HG02759 (cell line): Measurements from ENCODE around the gene DDN.

Source experiments
- ATAC-seq: cut with Tn5 transposase; IDR thresholded peaks from one replicate; pipeline ENCODE4 v1.9.1; 2021; ENCODE audit warnings: mild to moderate bottlenecking, moderate library complexity; ENCODE audit not compliant: unreplicated experiment

Gene DDN

GRCh38 chr12:49032276-49032675 lies 33.1 kb upstream of the DDN start:
- no peak for ATAC-seq

DNA sequence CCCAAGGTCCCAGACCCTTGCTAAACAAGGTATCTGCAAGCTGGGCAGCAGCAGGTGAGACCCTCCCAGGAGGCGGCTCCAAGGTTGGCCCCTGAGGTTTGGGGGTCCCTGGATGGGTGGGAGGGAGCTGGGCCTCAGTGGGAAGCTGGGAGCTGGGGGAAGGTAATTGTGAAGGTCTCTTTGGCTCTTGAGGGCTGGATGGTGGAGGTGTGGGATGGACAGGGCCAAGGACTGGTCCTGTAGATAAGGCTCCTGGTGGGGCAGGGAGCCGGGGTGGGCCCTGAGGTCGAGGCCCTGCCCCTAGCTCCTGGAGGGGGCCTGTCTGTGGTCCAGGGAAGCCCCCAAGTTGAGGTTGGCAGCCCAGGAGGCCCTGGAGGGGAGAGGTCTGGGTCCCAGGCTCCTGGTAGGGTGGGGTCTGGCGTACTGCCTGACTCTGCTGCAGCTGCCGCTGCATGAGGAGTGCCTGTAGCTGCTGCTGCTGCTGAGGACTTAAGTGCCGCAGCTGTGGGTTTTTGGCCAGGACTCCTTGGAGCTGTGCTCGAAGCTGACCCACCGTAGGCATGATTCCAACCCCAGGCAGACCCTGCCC lies 32.5 kb upstream of the DDN start:
- ATAC-seq = no peak

GRCh38 chr12:49030714-49031572 lies 31.8 kb upstream of the DDN start:
- ATAC-seq = no peak

- no peak for ATAC-seq
These were observed 30.9 kb upstream of the DDN start for GRCh38 chr12:49030119-49030518.

DNA sequence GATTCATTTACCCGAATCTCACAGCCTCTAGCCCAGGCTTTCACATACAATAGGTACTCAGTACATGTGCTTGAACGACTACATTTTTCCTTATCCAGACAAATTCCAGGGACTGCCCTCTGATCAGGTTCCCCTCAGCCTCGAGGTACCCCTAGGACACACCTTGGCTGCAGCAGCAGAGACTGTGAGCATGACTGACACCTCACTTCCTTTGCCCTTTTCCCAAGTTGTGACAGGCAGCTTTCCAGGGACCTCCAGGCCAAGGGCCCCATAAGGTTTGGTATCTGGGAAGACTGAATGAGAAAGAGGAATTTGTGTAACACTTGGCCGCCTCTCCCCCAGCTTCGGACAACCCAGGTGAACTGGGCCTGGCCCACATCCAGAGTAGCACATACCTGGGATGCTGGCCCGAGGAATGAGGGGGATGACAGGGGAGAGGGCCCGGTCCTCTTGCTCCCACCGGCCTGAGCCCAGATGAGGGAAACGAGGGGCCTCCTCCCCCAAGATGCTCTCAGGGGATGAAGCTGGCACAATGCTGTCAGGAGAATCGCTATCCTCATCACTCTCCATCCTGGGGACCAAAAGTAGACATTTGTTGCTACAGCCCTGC lies 29.6 kb upstream of the DDN start:
- ATAC-seq = no peak

- no peak for ATAC-seq
These were observed 28.8 kb upstream of the DDN start for GRCh38 chr12:49027846-49028555.

- no peak for ATAC-seq
These were observed 27.7 kb upstream of the DDN start for GRCh38 chr12:49026678-49027480.

DNA sequence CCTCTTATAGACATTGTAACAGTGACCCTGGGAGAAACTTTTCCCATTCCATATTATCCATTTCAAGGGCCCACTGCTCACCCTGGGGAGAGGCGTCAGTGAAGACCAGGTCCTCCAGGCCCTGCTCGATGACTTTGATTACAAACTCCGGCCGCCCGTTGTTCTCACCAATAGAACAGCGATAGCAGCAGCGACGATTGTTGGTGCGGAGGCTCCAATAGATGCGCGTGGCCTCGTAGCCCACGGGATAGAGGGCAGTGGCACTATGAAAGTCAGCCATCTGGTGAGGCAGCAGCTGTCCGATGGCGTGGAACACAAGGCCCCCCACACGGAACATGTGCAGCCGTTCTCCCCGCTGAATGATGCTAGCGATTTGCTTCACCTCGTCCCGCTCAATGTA lies 26.9 kb upstream of the DDN start:
- ATAC-seq = no peak

- ATAC-seq = no peak
These were observed 26.3 kb upstream of the DDN start for GRCh38 chr12:49025463-49025862.

GRCh38 chr12:49024543-49024942 lies 25.4 kb upstream of the DDN start:
- no peak for ATAC-seq

GRCh38 chr12:49023812-49024211 lies 24.6 kb upstream of the DDN start:
- ATAC-seq = no peak

DNA sequence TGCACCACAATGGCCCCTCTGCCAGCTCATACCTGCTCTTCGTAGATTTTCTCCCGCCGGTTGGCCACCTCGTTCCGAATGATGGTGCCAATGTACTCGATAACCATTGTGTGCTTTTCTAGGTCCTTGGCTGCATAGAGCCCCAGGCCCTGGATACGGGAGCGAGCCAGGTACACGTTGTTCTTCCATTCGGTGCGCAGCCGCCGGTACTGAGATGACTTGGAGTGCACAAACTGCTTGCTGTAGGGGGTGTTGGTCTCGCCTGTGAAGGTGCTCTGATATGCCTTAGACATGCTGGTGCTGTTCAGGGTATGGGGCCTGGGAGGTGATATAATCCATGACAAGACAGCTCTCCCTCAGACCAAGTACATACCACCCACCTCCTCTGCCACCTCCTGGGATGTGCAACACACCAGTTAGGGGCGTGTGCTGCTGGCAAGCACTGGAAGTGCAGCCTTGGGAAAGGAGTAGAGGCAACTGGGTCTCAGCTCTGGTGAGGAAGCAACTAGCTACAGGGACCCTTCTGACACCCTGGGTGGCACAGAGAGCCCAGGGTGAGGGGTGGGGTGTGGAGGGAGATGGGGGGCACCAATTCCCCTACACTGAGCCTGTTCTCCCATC lies 23.5 kb upstream of the DDN start:
- no peak for ATAC-seq

- no peak for ATAC-seq
These were observed 22.2 kb upstream of the DDN start for GRCh38 chr12:49021292-49021915.

DNA sequence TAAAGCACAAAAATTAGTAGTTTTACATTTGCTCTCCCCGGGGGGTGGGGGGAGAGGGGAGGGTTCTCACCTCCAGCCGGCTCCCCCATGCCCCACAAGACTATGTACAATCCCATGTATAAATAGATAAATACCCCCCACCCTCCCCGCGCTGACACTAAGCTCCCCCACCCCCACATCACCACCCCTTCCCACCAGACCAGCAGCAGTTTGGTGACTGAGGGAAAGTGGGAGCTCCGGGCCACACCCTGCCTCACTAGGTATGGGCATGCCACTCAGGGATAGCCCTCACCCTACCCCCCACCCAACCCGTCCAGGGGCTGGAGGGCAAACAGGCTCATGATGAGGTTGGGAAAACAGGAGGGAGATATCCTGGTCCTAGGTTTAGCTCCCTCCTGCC lies 21.3 kb upstream of the DDN start:
- no peak for ATAC-seq

- ATAC-seq = no peak
These were observed 20.5 kb upstream of the DDN start for GRCh38 chr12:49019443-49020324.

DNA sequence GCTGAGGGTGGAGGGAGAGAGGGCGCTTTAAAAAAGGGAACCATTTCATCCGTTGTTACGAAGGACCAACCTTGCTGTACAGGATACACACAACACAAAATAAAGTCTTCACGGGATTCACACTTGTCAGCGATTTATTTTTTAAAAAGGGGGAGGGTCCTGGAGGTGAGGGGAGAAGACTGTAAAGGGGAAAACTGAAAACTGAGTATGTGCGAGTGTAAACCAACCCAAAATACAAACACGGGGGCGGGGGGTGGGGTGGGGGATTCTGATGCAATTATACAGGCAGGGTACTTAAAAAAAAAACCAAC lies 19.9 kb upstream of the DDN start:
- ATAC-seq = no peak

GRCh38 chr12:49018261-49019119 lies 19.3 kb upstream of the DDN start, which contains the start of gene PRKAG1:
Gene PRKAG1 (minus strand): TSS chr12:49018776. CDS start chr12:49018740, 36 bp downstream.
- peak; percentile 93 for ATAC-seq

DNA sequence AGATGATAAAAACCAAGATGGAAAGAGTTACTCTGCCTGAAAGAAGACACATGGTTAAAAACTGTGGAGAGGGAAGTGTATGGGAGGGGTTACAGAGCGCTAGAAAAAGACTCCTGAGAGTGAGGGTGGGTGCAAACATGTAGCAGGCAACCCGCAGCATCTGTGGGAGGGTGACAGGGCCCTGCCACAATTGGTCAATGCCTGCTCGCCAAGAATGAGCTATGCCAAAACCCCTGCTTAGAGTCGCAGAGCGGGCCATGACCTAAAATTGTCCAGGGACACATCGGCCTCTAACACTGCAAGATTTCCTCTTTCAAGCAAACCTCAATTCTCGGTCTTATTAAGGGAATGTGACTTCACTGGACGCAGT lies 18.7 kb upstream of the DDN start:
- ATAC-seq = peak; percentile 21
